Left kidney (tissue), 2 donors: ENCODE results near the gene PHTF2. TPM values are rescaled to one million over a fixed set of nuclear protein-coding genes. Genes with fewer than 3 reads are reported as not detected.
A peak's percentile ranks its signal among the peaks of the same experiment; 100 is the strongest.

Experiments
- DNase-seq: peaks from one replicate; pipeline ENCODE4 v3.0.0-alpha.2; 2013
- polyA plus RNA-seq: library from polyadenylated mRNA; unstranded; fragments of 120-200 nt; gene quantifications from one replicate; pipeline ENCODE4 v1.2.1, GENCODE V29; 2013; ENCODE audit not compliant: insufficient read length

Gene PHTF2
- polyA plus RNA-seq, 1 donor, result 31.9 TPM

GRCh38 chr7:77791336-77791735 is 7.2 kb upstream of the PHTF2 start:
- no peak for DNase-seq

DNA sequence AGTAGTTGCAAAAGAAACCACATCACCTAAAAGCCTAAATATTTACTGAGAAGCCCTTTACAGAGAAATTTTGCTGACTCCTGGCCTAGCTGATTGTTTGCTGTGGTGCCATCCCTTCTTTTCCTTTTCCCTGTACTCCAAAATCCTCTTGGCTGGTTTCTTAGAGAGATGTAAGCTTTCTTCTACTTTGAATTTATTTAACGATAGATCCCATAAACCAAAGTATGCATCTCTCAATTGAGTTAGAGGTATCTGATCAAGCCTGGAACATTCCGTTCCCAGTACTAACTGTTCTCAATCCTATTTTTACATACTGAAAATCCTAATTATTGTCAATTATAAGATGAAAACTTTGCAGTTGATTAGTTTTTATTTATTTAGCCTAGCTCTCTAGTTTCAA is 6.6 kb upstream of the PHTF2 start:
- no peak for DNase-seq

GRCh38 chr7:77794000-77794399 is 4.6 kb upstream of the PHTF2 start:
- DNase-seq, result no peak

DNA sequence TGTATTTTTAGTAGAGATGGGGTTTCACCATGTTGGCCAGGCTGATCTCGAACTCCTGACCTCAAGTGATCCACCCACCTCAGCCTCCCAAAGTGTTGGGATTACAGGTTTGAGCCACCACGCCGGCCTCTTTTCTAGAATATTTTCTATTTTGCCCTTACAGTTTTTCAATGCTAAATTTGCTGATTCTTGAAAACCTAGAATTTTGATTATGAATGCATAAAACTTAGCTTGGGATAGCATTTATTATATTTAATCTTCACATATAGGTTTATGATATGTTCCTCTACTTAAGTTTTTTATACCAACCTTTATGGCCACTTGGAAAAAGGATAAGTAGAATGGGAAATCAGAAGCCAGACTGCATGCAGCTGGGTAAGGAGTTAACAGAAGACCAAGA is 2.5 kb upstream of the PHTF2 start:
- no peak for DNase-seq

- DNase-seq, result no peak
Observed at GRCh38 chr7:77796960-77797359, 1.6 kb upstream of the PHTF2 start.

GRCh38 chr7:77797734-77798393 is 709 bp upstream of the PHTF2 start:
- no peak for DNase-seq

- peak; percentile 55 for DNase-seq
Observed at GRCh38 chr7:77799078-77799964, 748 bp downstream of the PHTF2 start.

GRCh38 chr7:77800158-77800557 is 1.6 kb downstream of the PHTF2 start:
- DNase-seq, result no peak

DNA sequence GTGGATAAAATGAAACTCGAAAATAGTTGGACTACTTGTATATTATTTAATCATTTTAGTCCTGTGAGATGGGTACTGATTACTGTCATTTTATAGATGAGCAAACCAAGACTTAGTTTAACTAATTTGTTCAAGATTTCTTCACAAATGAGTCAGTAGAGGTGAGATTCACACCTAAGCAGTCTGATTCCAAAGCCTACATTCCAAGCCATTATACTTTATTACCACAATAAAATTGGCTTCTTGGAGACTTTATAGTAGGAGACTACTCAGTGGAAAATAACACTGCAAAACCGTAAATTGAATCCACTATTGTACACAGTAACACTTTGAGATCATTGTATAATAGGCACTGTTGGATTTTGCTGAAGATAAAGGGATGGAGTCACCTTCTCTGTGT is 2.2 kb downstream of the PHTF2 start:
- no peak for DNase-seq

DNA sequence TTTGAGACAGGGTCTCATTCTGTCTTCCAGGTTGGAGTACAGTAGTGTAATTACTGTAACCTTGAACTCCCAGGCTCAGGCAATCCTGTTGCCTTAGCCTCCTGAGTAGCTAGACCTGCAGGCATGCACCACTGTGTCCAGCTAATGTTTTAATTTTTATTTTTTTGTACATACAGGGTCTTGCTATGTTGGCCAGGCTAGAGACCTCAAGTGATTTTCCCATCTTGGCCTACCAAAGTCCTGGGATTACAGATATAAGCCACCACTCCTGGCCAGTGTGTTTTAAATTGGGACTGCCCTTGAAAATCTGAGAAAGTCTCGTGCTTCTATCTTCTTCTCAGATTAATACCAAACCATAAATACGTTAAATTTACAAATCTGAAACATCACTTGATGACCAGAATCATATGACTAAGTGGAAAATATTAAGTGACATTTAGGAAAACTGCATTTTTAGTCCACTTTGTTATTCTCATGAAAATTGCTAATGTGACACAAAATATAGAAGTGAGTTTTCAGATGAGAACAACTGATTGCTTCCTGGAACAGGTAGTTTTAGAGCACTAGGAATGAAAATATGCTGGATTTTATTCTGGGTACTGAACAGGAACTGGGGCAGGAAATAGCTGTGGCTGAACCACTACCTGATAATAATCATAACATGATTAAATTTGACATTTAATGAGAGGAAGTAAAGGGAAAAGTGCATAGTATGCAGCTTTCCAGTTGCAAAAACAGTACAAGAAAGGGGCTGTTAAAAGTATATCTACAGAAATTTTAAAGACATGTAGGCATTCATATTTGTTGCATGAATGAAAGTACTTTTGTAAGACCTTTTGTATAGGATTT is 4.2 kb downstream of the PHTF2 start:
- DNase-seq, result no peak

DNA sequence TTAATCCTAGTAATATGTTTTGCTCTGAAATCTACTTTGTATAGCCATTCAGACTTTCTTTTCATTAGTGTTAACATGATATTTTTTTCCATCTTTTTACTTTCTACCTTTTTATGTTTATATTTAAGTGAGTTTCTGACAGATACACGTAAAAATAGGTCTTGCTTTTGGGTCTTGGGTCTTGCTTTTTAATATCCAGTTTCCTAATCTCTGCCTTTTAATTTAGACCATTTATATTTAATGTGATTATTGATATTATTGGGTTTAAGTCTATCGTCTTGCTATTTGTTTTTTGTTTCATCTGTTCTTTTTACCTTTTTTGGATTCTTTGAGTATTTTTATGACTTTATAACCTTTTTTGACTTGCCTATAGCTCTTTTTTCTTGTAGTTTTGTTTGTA is 7.9 kb downstream of the PHTF2 start:
- DNase-seq, result no peak

DNA sequence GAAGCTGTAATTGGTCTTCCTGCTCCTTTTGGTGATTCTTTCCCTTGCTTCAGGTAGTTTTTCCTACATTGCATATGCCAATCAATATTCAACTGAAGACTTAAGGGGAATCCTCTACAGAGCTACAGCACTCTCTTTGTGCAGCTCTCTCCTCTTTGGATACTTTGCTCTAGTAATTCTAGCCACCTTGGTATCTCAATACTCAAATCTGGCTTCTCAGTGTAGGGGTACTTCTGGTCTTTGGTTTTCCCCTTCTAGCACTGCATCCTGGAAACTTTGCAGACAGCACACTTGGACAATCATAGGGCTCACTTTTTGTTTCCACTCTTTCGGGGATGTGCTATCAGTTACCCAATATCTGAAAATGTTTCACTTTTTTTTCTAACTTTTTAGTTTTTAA is 9.9 kb downstream of the PHTF2 start:
- no peak for DNase-seq

DNA sequence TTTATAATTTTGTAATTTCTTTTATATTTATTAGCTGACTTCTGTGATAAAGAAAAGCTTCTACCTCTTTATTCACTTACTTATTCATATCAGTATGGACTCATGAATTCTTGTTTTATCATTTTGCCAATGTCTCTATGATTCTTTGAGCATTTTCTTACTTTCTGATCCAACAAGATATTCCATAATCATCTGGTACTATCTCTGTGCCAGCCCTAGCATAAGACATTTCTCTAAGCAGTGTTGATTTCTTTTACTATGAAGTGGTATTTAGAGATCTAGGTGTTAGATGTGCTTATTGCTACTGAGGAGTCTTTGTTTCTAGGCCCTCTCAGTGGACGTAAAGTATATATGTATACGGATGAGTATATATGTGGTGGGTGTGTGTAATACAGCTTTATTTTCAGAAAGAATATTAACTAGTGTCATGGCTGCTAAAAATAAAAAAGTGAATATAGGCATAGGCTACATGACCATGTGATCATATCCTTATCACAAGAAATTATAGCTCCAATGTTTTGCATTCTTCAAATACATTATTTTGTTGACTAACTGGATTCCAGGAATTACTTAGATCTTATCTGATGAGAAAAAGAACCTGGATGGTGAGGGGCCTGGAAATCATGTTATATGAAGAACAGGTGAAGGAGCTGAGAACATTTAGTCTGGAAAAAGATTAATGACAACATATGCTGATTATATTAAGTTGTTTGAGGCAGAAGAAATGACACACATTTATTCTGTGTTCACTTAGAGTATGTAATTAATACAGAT is 13.1 kb downstream of the PHTF2 start:
- no peak for DNase-seq

DNA sequence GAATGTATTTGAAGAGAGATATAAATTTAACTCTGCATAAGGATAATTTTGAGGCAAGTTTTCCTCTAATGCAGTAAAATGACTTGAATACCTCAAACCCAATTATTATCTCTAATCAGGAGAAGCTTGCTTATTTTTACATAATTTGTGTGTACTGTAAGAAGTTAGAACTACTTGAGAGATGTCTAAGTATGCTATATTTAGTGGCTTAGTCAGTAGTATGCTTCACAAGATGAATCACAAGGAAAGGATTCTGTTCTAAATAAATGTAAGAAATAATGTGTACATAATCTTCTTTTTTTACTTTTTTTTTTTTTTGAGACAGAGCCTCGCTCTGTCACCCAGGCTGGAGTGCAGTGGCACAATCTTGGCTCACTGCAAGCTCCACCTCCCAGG is 13.7 kb downstream of the PHTF2 start:
- no peak for DNase-seq

DNA sequence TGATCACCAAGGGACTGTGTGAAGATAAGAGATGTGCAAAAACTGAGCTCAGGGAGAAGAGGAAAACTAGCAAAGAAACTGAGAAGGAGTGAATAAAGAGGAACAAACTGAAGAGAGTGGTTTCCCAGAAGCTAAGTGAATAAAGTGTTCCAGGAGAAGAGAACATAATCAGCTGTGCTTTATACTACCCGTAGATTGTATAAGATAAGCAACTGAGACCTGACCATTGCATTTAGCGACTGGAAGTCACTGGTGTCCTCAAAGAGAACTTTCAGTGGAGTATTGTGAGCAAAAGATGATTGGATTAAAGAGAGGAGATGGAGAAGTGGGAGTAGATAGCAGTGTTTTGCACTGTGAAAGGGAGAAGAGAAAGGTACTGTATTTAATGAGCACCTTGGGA is 14.6 kb downstream of the PHTF2 start:
- DNase-seq, result no peak

GRCh38 chr7:77819021-77819420 is 20.4 kb downstream of the PHTF2 start:
- no peak for DNase-seq

GRCh38 chr7:77820967-77821366 is 22.4 kb downstream of the PHTF2 start:
- DNase-seq, result no peak

GRCh38 chr7:77822269-77822668 is 23.7 kb downstream of the PHTF2 start:
- no peak for DNase-seq

DNA sequence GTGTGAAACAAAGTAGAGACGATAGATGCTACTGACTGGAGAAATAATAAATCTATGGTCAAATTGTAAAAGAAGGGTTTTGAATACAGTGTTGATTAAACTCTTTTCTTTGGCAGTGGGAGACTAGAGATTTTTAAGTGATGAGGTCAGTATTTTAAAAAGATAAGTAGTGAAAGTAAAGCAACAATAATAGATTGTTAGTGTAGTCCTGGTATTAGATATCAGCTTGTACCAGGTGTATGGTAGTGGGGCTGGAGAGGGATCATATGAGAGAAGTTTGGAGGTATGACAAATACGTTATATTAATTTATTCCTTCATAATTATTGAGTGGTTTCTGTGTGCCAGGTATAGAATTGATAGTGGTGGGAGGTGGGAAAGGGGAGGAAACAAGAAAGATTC is 25.2 kb downstream of the PHTF2 start:
- no peak for DNase-seq

GRCh38 chr7:77824636-77825035 is 26.1 kb downstream of the PHTF2 start:
- DNase-seq, result no peak

- DNase-seq, result no peak
Observed at GRCh38 chr7:77825131-77825530, 26.6 kb downstream of the PHTF2 start.

- no peak for DNase-seq
Observed at GRCh38 chr7:77826300-77826699, 27.7 kb downstream of the PHTF2 start.
